ENCODE results near the gene PPIAL4G. TPM values are rescaled to one million over a fixed set of nuclear protein-coding genes. Genes with fewer than 3 reads are reported as not detected.
A peak's percentile ranks its signal among the peaks of the same experiment; 100 is the strongest.
"Not testable (repeated sequence)": the region's sequence is repeated elsewhere in the genome, so short reads cannot be mapped to it uniquely, and the experiment has no call there.

The PPIAL4G gene
- total RNA-seq, 5 donors from 2014 or later (not counting 1 experiment from before 2014, with no cell fraction given): 0.40 to 2.1 (median 2.0) TPM

GRCh38 chr1:148434832-148435231 lies 48.3 kb downstream of the PPIAL4G start:
- ChIA-PET POLR2A (no interaction called here), CTCF (no interaction called here)
- Mint-ChIP-seq H3K27ac (no peak overlapping the region), H3K4me3 (no peak overlapping the region), H3K4me1 (peaks cover 68 to 83% (median 79%) of the 10 kb centered on the region in 3 donors), H3K36me3 (peaks cover 66% of the 10 kb centered on the region), H3K27me3 (no peaks in the 10 kb centered on the region), H3K9me3 (no peaks in the 10 kb centered on the region)
- no peak for ATAC-seq (replicated peaks in 1 of 4)
- Histone ChIP-seq H3K9me3 (no peaks in the 10 kb centered on the region), H3K36me3 (ENCODE audit: control insufficient read depth in 2 of 2, extremely low read depth in 1 of 2, insufficient read depth in 1 of 2, low read length in 1 of 2) (peaks cover 14 to 31% of the 10 kb centered on the region in 2 donors), H3K27me3 (replicated peaks in 1 of 2; ENCODE audit: control insufficient read depth in 2 of 2, extremely low read depth in 1 of 2, insufficient read depth in 2 of 2, low read length in 1 of 2) (no peaks in the 10 kb centered on the region), H3K4me1 (ENCODE audit: control insufficient read depth in 1 of 2, extremely low read depth in 1 of 2, insufficient read depth in 2 of 2, low read length in 2 of 2) (peaks cover 0 to 14% of the 10 kb centered on the region in 2 experiments), H3K27ac (ENCODE audit: low read length) (no peak overlapping the region), H3K4me3 (ENCODE audit: control insufficient read depth in 1 of 2, extremely low read depth in 1 of 2, low read length in 1 of 2) (no peak overlapping the region)
- WGBS (ENCODE audit: insufficient coverage): over 99% methylated on average over 22 of the region's 28 CpGs
- no peak for DNase-seq

- WGBS (ENCODE audit: insufficient coverage): no CpG with 5 or more reads among the region's 1 CpG
- H3K27me3 Mint-ChIP-seq; CTCF ChIA-PET; H3K4me1 ChIP-seq (ENCODE audit: control insufficient read depth in 1 of 2, extremely low read depth in 1 of 2, insufficient read depth in 2 of 2, low read length in 2 of 2); DNase-seq; H3K9me3 ChIP-seq; H3K27ac ChIP-seq (ENCODE audit: low read length); ATAC-seq (replicated peaks in 1 of 4); H3K4me3 Mint-ChIP-seq; H3K4me3 ChIP-seq (ENCODE audit: control insufficient read depth in 1 of 2, extremely low read depth in 1 of 2, low read length in 1 of 2); POLR2A ChIA-PET; H3K27me3 ChIP-seq (replicated peaks in 1 of 2; ENCODE audit: control insufficient read depth in 2 of 2, extremely low read depth in 1 of 2, insufficient read depth in 2 of 2, low read length in 1 of 2); H3K9me3 Mint-ChIP-seq: not testable (repeated sequence)
- H3K27ac Mint-ChIP-seq: peak overlapping the region; percentile 52 to 79
- peaks cover 71% of the 10 kb centered on the region for H3K36me3 Mint-ChIP-seq
- H3K36me3 ChIP-seq (ENCODE audit: control insufficient read depth in 2 of 2, extremely low read depth in 1 of 2, insufficient read depth in 1 of 2, low read length in 1 of 2): peaks cover 14 to 41% of the 10 kb centered on the region in 2 donors
- H3K4me1 Mint-ChIP-seq: peaks cover 57 to 82% (median 76%) of the 10 kb centered on the region in 3 donors
Observed at GRCh38 chr1:148432916-148433317, 50.2 kb downstream of the PPIAL4G start.

Other genes starting within 250 kb of the PPIAL4G start
- 10 to 100 TPM; 16.6 to 33.7 (median 27.7) TPM for gene NBPF14, start 112.7 kb upstream of the PPIAL4G start, total RNA-seq

Measured in T-cell (primary cell).